Fibroblast of the aortic adventitia (primary cell): ENCODE data around the gene PTGES2. TPM values are rescaled to one million over a fixed set of nuclear protein-coding genes. Genes with fewer than 3 reads are reported as not detected.
"Not testable (repeated sequence)": the region's sequence is repeated elsewhere in the genome, so short reads cannot be mapped to it uniquely, and the experiment has no call there.

Experiments
- DNase-seq: peaks from one replicate; pipeline ENCODE4 v3.0.0-alpha.2; 2010; ENCODE audit warnings: low read depth
- H3K4me3 ChIP-seq: 2 replicates; pipeline ENCODE4 v1.5.1; 2011; ENCODE audit warnings: low read depth, mild to moderate bottlenecking, control low read depth, low read length, moderate library complexity
- total RNA-seq: library from RNA; depleted of rRNA; stranded (reverse); fragments of >200 nt; gene quantifications from 2 replicates; pipeline ENCODE4 v1.2.3, GENCODE V29; 2012; ENCODE audit warnings: low replicate concordance
- TF ChIP-seq, protein P1 (sequence below): IDR thresholded peaks from 2 replicates; pipeline ENCODE4 v1.5.1; 2011; ENCODE audit warnings: mild to moderate bottlenecking, low read length, control low read depth, inconsistent platforms; ENCODE audit not compliant: insufficient read depth

Gene PTGES2
- total RNA-seq, 1 donor = 40.8 TPM

GRCh38 chr9:128136816-128137793 is 9.6 kb upstream of the PTGES2 start:
- no peak overlapping the region for H3K4me3 ChIP-seq
- peak; percentile 58 for DNase-seq
- TF ChIP-seq, protein P1, sequence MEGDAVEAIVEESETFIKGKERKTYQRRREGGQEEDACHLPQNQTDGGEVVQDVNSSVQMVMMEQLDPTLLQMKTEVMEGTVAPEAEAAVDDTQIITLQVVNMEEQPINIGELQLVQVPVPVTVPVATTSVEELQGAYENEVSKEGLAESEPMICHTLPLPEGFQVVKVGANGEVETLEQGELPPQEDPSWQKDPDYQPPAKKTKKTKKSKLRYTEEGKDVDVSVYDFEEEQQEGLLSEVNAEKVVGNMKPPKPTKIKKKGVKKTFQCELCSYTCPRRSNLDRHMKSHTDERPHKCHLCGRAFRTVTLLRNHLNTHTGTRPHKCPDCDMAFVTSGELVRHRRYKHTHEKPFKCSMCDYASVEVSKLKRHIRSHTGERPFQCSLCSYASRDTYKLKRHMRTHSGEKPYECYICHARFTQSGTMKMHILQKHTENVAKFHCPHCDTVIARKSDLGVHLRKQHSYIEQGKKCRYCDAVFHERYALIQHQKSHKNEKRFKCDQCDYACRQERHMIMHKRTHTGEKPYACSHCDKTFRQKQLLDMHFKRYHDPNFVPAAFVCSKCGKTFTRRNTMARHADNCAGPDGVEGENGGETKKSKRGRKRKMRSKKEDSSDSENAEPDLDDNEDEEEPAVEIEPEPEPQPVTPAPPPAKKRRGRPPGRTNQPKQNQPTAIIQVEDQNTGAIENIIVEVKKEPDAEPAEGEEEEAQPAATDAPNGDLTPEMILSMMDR = no peak

DNA sequence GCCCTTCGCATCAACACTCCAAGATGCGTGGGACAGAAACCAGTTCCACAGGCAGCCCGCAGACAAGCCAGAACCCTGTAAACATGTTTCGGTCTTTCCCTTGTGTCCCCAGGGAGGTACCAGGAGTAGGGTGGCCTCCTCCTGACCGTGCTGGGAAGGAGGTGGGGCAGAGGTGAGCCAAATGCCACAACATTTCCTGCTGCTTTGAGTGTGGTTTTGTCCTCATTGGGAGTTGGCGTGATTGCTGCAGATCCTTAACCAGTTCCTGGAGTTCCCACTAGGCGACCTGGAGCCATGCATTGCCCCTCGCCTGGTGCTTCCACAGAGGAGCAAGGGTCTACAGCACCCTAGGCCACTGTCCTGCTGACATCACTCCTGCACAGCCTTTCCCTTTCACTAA is 8.0 kb upstream of the PTGES2 start:
- DNase-seq, H3K4me3 ChIP-seq: not testable (repeated sequence)

- H3K4me3 ChIP-seq, DNase-seq: not testable (repeated sequence)
Measured at GRCh38 chr9:128132139-128132538, 4.6 kb upstream of the PTGES2 start.

DNA sequence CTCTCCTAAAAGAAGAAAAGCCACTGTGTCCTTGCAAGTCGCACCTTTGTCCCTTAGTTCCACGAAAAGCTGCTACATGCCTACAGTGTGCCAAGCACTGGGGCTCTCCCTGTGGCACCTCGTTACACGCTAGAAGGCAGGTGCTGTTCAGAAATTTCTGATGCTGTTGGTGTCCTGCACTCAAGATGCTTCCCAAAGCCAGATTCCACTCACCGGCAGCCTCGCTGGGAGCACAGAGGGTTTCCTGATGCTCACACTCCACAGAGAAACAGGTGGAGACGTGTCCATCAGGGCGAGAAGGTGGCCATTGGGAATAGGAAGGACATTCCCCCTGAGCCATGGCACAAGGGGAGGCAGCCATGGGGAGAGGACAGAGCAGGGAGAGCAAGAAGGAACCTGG is 3.8 kb upstream of the PTGES2 start:
- H3K4me3 ChIP-seq = not testable (repeated sequence)

DNA sequence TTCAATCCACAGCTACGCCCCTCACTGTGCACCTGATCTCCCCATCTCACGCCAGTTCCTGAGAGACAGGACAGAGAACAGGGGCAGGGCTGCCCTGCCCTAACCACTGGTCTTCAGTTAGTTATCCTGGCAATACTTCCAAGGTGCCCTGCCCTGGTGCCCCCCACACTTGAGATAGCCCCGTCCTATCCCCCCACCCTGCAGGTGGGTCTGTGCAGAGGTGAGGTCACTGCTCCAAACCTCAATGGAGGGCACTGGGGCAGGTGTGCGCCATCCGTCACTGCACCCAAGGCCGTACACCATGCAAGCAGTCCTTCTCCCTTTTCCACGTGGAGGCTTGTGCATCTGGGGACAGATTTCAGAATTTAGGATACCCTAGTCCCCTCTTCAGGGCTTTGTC is 3.1 kb upstream of the PTGES2 start:
- not testable (repeated sequence) for H3K4me3 ChIP-seq, DNase-seq

More for the DNA sequence above, 3.8 kb upstream of the PTGES2 start:
- not testable (repeated sequence) for DNase-seq

GRCh38 chr9:128129976-128130590 is 2.6 kb upstream of the PTGES2 start:
- H3K4me3 ChIP-seq, DNase-seq: not testable (repeated sequence)

- no peak for DNase-seq
- TF ChIP-seq, protein P1 = no peak
- peak overlapping the region; percentile 94 for H3K4me3 ChIP-seq
Measured at GRCh38 chr9:128128836-128129590, 1.5 kb upstream of the PTGES2 start.

DNA sequence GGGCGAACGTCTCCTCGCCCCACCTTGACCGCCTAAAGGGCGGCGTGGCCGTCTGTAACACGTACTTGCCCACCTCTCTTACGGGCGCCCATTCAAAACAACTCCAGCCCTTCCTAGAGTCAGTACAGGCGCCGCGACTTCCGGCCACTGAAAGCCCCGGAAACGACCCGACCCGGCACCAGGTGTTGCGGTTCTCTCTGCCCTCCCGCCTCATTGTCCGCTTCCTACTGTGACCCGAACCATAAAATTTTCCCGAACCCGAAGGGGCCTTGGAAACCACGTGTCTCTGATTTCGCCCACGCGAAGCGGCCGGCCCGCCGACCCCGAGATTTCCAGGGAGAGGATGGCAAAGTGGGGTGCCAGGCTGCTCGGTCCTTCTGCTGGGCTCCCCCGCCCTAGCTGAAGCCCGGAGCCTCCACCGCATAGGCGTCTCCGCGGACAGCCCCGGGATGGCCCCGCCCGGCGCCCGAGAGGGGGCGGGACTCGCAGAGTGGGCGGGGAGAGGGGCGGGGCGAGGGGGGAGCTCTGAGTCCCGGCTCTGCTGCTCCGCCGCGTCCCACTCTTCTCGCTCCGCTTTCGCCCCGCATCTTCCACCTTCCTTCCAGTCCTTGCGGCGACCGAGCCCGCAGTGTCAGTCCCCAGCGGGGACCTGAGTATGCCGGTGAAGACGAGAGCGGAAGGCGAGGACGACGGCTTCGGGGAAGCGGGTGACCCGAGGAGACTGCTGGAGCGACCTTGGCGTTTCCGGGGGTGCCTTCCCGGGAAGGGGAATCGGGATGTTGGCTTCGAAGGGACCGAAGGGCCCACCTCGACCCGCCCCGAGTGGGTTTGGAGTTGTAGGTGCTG is 684 bp upstream of the PTGES2 start:
- peak overlapping the region; percentile 94 for H3K4me3 ChIP-seq
- peak; percentile 92 for DNase-seq
- TF ChIP-seq, protein P1 = no peak
